Left ventricle myocardium inferior (tissue), 1 donor: ENCODE data around the gene NCK2. TPM values are rescaled to one million over a fixed set of nuclear protein-coding genes. Genes with fewer than 3 reads are reported as not detected.

Experiments used
- DNase-seq: peaks from one replicate; pipeline ENCODE4 v3.0.0-alpha.2; 2020
- H3K27ac ChIP-seq: fragments of 200-600 bp; replicated peaks from 2 replicates; pipeline ENCODE4 v1.8.0; 2021
- H3K27me3 ChIP-seq: fragments of 200-600 bp; 2 replicates; pipeline ENCODE4 v1.8.0; 2021; ENCODE audit warnings: low read depth
- H3K36me3 ChIP-seq: fragments of 200-600 bp; 2 replicates; pipeline ENCODE4 v1.8.0; 2021
- H3K4me1 ChIP-seq: fragments of 200-600 bp; 2 replicates; pipeline ENCODE4 v1.8.0; 2021
- H3K4me3 ChIP-seq: fragments of 200-600 bp; 2 replicates; pipeline ENCODE4 v1.8.0; 2021; ENCODE audit warnings: mild to moderate bottlenecking, moderate library complexity
- H3K9me3 ChIP-seq: fragments of 200-600 bp; replicated peaks from 2 replicates; pipeline ENCODE4 v1.8.0; 2021
- CTCF ChIP-seq: fragments of 200-600 bp; IDR thresholded peaks from 2 replicates; pipeline ENCODE4 v1.8.0; 2021; ENCODE audit warnings: antibody characterized with exemption, mild to moderate bottlenecking, borderline replicate concordance
- intact Hi-C: fragments of 100-400 bp; cut with micrococcal nuclease; formaldehyde crosslinking; loops from one replicate; pipeline ENCODE4 v1.11.0; 2022
- total RNA-seq: library from RNA; stranded (reverse); fragmentation: NEBNext Ultra II Directional; extraction: Animal tissue kit (Norgen Biotek cat#: 25700); gene quantifications from one replicate; pipeline ENCODE4 v1.2.1, GENCODE V29; 2021
- donor health status: DM: no; HTN: yes; CAD: no; lungs with severe emphysema.

NCK2 gene
- total RNA-seq, 1 donor from 2014 or later = 24.7 TPM

- Histone ChIP-seq H3K9me3 (no peaks in the 10 kb centered on the region), H3K27me3 (no peaks in the 10 kb centered on the region), H3K4me3 (no peak overlapping the region), H3K27ac (no peak overlapping the region), H3K36me3 (no peaks in the 10 kb centered on the region), H3K4me1 (peaks cover 88% of the 10 kb centered on the region)
- no peak for DNase-seq
- TF ChIP-seq CTCF = no peak
- intact Hi-C loops = no loop called here
These were observed 8.1 kb downstream of the NCK2 start for GRCh38 chr2:105752691-105753358.

DNA sequence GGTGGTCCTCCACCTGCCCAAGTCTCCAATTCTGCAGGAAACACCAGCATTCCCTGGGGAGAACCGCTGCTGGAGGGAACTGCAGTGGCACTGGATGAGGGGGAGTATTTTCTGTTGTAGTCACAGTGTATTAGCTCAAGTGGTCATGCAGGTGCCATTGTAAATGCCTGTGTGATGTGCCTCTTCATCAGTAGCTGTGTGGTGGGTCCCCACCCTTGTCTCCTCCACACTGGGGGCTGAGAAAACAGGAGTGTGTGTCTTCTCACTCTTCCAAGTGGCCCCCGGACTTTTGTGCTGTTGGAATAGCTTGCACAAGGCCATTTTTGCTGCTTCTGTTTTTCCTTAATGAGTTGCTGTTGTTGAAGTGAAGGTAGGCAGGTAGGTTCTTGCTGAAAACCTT lies 8.7 kb downstream of the NCK2 start:
- no peak for DNase-seq
- H3K27me3 ChIP-seq = no peaks in the 10 kb centered on the region
- peaks cover 82% of the 10 kb centered on the region for H3K4me1 ChIP-seq
- no peak for TF ChIP-seq CTCF
- no peaks in the 10 kb centered on the region for H3K9me3 ChIP-seq
- no peaks in the 10 kb centered on the region for H3K36me3 ChIP-seq
- intact Hi-C loops = no loop called here
- no peak overlapping the region for H3K27ac ChIP-seq
- H3K4me3 ChIP-seq = no peak overlapping the region

DNA sequence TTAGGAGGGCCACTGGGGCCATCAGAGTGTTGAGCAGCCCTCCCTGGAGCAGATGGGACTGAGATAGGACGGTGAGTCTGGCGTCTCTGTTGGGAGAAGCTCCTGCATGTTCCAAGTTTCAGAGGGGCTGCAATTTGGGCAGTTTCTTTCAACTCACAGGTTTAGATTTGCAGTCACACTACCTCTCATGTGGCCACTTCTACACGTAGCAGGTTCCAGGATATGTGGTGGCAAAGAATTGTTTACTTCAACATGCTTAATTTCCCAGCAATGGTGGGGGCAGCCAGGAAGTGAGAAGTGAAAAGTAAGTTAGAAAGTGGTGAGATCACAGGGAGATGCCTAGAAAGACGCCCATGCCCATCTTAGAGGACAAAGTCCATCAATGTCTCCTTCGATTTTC lies 9.3 kb downstream of the NCK2 start:
- Histone ChIP-seq H3K27me3 (no peaks in the 10 kb centered on the region), H3K36me3 (no peaks in the 10 kb centered on the region), H3K27ac (no peak overlapping the region), H3K4me1 (peaks cover 76% of the 10 kb centered on the region), H3K4me3 (no peak overlapping the region), H3K9me3 (no peaks in the 10 kb centered on the region)
- DNase-seq = no peak
- TF ChIP-seq CTCF = no peak
- intact Hi-C loops = no loop called here

GRCh38 chr2:105754994-105755393 lies 10.3 kb downstream of the NCK2 start:
- H3K9me3 ChIP-seq = no peaks in the 10 kb centered on the region
- H3K36me3 ChIP-seq = no peaks in the 10 kb centered on the region
- peaks cover 66% of the 10 kb centered on the region for H3K4me1 ChIP-seq
- TF ChIP-seq CTCF = no peak
- no peak overlapping the region for H3K27ac ChIP-seq
- no peak for DNase-seq
- no peak overlapping the region for H3K4me3 ChIP-seq
- H3K27me3 ChIP-seq = no peaks in the 10 kb centered on the region
- intact Hi-C loops = no loop called here

DNA sequence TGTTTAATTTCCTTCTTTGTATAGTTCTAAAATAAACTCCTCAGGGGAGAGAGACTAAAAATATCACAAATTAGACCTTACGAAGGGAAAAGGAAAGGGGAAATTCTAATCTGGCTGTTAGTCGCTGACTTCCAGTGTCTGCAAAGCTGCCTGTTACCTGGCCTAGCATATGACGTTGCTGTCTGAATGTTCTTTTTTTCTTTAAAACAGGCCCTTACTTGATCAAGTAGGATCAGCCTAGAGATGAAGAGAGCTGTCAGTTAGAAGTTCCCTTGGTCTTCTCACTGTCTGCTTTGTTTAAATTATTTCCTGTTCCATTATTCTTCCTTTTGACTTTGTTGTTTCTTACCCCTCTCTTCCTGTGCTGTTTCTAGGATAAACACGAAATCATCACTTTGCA lies 11.2 kb downstream of the NCK2 start:
- DNase-seq = no peak
- no peak overlapping the region for H3K4me3 ChIP-seq
- no peaks in the 10 kb centered on the region for H3K36me3 ChIP-seq
- TF ChIP-seq CTCF = no peak
- H3K27me3 ChIP-seq = no peaks in the 10 kb centered on the region
- H3K9me3 ChIP-seq = no peaks in the 10 kb centered on the region
- peaks cover 65% of the 10 kb centered on the region for H3K4me1 ChIP-seq
- intact Hi-C loops = no loop called here
- H3K27ac ChIP-seq = peak overlapping the region; percentile 13
